ENCODE measurements around the gene DOCK11.

DOCK11 gene

DNA sequence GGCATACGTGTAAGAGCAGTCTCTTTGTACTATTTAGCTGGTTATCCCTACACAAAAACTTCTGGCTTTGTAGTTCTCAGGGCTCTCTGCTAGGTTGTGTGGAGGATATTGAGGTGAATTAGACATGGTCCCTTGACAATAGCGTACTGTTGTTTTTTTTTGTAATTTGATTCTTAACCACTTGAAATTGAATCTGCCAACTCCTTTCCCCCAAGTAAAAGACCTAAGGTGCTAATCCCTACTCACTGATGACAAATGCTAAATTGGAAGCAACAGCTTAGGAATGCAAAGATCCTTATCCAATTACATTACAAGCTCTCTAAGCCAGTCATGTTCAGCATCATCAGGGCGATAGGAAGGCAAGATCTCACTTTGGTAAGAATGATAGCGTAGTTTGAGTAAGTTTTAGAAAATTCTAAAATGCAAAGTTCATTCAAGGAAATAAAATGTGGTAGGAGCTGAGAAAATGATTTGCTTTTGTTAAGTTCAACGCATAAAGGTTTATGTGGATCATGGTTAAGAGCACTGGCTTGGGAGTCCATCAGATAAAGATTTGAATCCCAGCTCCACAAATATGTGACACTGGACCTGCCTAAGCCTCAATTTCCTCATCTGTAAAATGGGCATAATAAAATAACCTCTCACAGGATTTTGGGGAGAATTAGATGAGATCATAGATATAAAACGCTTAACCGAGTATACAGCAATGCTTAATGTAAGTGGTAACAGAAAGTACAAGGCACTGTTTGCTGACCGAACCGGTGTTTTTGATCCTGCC lies 39.3 kb downstream of the DOCK11 start:
- no peak for DNase-seq

DNA sequence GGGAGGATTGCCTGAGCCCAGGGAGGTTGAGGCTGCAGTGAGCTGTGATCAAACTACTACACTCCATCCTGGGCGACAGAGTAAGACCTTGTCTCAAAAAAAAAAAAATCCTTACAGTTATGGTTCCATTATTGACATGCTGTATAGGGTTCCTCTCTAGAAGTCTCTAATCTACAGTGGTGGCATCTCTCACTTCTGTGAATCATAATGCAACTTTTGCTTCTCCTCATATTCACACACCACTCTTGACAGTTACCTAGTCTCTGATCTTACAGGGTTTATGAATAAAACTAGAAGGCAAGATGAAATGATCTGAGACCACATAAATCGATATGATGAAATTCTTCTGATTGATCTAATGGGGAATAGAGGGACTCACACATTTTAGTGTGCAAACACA lies 40.6 kb downstream of the DOCK11 start:
- no peak for DNase-seq

DNA sequence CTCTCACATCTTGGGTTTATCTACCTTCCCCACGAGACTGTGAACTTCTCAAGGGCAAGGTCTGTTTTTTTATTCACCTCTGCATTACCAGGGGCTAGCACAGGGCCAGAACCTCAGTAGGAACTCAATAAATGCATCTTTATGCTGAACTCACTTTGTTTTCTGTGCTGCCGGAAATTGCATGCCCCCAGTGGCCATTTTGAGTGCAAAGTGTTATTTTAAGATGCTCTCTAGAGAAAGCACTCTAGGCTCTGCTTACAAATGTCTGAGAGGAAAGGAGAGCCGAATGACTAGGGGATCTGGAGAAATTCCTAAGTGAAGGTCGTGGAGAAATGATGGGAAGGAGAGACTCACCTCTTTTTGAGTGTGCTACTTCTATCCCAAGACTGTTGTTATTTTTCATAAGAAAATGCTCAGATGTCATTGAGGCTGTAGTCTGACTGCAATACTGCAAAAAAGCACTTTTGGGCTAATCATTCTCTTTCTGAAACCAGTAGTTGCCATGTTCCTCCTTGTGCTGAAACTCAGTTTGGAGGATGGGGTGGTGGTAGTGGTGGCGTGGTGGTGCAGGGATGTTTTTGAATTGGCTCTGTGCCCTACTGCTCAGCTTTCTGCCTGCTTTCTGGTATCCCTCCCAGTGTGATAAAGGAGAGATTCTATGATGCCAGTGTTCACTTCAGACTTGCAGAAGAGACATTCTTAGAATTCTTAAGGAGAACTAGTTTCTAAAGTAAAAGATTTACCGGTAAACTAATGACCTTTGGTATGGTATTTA lies 41.3 kb downstream of the DOCK11 start:
- peak; percentile 47 to 69 for DNase-seq

GRCh38 chrX:118538386-118538785 lies 42.8 kb downstream of the DOCK11 start:
- DNase-seq = no peak

DNA sequence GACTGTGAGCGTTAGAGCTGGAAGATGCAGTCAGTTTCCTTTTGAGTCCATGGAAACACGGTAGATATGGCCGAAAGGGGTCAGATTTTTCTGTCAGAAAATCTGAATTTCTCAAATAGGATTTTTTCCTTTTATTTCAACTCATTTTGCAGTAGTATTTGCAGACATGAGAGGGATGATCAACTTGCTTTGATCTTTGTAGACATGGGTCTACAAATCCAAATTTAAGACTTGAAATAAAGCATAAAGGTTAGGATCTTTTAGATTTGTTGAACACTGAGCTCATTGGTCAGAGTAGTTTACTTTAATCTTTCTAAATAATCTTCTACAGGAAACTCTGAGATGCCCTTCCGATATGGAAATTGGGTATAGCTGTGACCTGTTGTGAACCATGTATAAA lies 44.7 kb downstream of the DOCK11 start:
- no peak for DNase-seq

DNA sequence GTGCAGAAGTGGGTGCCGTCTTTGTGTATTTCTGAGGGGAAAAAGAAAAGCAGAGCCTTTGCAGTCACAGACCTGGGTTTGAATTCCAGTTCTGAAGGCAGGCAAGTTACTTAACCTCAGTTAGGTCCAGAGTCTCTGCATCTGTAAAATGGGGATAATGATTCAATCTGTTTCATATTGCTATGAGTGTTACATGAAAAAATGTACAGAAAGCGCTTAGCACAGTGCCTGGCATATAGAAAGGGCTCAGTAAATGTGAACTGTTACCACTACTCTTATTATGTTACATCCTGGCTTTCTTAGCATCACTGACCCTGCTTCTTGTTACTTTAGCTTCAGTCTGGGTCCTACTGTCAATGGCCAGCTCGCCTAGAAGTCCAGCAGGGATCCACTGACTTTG lies 45.9 kb downstream of the DOCK11 start:
- no peak for DNase-seq

- DNase-seq = no peak
Observed at GRCh38 chrX:118545510-118545909, 49.9 kb downstream of the DOCK11 start.

GRCh38 chrX:118548841-118549240 lies 53.2 kb downstream of the DOCK11 start:
- no peak for DNase-seq

- DNase-seq = no peak
Observed at GRCh38 chrX:118550792-118551191, 55.2 kb downstream of the DOCK11 start.

GRCh38 chrX:118551426-118551825 lies 55.8 kb downstream of the DOCK11 start:
- DNase-seq = no peak

GRCh38 chrX:118552121-118552900 lies 56.7 kb downstream of the DOCK11 start:
- peak in 1 of 2 donors; percentile 21 for DNase-seq

DNA sequence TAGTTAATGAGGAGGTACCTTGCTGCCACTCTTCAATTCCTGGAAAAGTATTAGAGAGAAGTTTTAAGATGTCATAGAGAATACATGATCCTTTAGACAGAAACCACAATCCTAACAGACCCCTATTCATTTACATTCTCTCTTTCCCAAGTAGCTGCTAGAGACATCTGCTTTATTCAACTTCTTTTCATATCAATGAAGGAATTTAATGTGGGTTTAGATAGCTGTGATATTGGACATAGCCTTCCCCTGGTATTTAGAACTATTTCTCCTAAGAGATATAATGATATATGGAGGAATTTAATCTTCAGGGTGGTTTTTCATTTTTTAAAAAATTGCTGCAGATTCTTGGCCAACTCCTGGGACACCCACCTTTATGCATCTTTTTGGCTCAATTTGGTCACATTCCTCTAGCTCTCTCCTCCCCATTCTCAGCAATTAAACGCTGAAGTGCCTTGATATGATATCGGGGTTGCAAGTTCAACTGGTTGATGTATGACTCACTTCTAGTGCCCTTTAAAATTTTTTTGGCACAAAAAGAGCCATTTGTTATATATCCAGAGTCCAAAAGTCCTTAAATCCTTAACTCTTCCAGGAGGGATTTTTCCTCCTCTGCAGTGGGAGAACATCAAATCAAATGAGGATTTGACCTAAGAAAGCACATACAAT lies 57.6 kb downstream of the DOCK11 start:
- DNase-seq = no peak

GRCh38 chrX:118554511-118554910 lies 58.9 kb downstream of the DOCK11 start:
- DNase-seq = no peak

DNA sequence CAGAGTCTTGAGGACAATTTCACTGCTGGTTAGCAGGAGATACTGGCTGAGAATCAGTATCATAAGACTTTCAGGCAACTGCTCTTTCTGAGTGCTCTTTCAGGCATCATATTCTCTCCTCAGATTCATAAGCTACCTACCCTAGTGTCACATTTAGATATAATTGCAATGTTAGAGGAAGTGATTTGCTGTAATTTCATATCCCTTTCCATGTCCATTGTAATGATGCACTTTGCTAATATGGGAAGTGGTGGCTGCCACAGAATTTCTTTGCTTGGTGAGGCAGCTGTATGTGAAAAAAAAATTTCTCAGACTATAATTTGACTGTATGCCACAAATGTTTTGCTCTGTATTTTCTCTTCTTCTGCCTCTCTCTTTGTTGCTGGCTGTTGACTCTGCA lies 63.3 kb downstream of the DOCK11 start:
- DNase-seq = no peak

DNA sequence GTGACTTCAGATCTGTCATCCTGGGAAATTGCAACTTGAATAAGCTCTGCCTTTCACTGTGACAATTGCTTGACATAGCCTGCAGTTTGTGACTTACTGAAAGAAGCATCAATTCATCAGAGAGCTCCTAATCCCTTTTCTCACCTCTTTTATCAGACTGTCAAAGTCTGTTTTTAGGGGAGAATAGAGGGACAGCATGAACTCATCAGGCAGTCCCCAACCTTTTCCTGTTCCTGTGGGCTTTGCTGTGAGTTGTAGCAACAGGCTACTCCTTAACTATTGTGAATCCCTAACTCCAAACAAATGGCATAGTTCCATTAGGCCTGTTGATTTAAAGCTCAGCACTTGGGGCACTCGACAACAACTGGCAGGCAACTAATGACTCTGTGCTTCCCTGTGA lies 64.9 kb downstream of the DOCK11 start:
- no peak for DNase-seq

- DNase-seq = no peak
Observed at GRCh38 chrX:118562582-118563164, 67.1 kb downstream of the DOCK11 start.

DNA sequence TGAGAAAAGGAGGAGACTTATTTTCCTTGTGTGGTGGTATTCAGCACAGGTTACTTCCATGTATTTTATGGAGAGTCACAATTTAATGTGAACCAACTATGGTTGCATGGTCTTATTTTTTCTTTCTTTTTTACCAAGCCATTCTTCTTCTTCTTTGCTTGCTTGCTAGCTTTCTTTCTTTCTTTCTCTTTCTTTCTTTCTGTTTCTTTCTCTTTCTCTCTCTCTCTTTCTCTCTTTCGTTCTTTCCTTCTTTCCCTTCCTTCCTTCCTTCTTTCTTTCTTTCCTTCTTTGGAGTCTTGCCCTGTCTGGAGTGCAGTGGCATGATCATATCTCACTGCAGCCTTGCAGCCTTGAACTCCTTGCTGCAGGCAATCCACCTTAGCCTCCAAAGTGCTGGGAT lies 68.9 kb downstream of the DOCK11 start:
- DNase-seq = no peak

GRCh38 chrX:118565853-118566252 lies 70.2 kb downstream of the DOCK11 start:
- DNase-seq = no peak

GRCh38 chrX:118566359-118566758 lies 70.7 kb downstream of the DOCK11 start:
- no peak for DNase-seq

GRCh38 chrX:118569676-118570075 lies 74.1 kb downstream of the DOCK11 start:
- no peak for DNase-seq

DNA sequence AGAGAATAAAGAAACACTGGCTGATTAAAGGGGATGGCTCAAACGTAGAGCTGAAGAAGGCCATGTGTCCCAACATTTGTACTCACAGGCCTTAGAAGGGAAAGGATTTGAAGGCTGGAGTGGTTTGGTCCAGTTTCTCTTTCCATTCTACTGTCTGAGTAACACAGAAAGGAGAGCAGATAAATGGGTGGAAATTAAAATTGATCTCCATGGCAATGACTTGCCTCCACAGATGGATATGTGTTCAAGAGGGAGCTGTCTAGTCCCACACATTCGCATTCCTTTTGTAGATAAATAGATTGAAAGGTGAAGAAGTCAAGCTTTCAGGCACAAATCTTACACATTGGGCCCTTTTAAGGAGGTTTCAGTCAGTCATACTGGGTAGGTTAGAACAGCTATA lies 74.6 kb downstream of the DOCK11 start:
- DNase-seq = no peak

DNA sequence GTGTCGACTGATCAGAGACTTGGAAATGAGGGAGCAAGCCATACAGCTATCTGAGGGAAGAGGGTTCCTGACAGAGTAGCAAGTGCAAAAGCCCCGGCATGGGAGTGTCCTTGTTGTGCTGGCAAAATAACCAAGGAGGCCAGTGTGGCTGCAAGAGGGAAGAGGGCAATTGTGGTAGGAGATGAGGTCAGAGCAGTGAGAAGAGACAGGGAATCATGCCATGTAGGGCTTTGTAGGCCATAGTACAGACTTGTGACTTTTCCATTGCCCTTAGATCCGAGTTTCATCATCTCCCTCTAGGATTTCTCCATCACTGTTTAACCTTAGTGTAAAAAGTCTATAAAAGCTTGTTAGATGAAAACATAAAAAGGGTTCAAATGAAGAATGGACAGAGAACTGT lies 76.2 kb downstream of the DOCK11 start:
- DNase-seq = no peak

DNA sequence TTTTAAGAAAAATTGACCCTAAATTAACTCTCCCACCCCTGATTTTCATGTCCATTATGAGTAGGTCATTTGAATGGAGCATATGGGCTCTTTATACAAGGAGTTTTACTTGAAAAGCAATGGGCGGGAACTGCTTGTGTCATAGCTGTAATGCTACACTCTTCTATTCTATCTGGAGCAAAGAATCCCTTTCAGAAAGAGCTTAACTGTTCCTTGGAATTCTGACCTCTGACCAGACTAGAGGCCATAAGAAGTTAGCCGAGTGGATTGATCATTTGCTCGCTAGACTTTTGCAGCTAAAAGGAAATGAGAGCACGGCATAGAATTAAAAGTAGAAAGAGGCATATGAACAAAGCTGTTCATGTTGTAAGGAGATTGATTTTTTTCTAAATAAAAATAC lies 79.1 kb downstream of the DOCK11 start:
- no peak for DNase-seq
